T follicular helper cell (primary cell): Measurements from ENCODE around the gene NR3C1.

Source experiments
- DNase-seq: peaks from one replicate; pipeline ENCODE4 v3.0.0-alpha.2; 2020; ENCODE audit warnings: low read depth

The NR3C1 gene

DNA sequence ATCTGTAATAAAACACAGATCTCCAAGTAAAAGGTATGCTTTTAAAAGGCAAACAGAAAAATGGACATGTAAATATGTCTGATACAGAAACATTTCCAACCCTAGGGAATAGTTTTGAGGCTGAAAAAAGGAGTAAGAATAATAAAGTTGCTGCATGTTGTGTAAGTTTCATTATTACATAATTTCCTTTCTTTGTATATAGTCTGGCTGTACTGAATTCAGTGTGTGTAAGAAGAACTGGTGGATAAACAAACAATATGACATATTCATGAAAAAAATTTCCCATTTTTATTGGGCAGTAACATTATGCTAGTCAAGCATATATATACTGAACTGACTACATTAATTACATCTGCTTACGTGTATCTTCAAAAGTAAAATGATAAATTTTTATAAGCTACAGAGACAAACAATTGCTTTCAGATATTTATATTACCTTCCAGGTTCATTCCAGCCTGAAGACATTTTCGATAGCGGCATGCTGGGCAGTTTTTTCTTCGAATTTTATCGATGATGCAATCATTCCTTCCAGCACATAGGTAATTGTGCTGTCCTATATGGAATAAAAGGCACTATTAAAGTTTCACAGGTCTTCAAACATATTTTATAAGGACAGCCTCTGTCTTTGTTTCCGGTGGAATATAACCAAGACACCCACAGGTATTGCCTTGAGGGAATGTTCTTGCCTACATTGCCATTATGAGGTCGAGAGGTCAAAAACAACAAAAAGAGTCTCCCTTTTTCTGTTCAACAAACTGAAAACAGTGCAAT is 93.6 kb downstream of the NR3C1 start:
- no peak for DNase-seq

DNA sequence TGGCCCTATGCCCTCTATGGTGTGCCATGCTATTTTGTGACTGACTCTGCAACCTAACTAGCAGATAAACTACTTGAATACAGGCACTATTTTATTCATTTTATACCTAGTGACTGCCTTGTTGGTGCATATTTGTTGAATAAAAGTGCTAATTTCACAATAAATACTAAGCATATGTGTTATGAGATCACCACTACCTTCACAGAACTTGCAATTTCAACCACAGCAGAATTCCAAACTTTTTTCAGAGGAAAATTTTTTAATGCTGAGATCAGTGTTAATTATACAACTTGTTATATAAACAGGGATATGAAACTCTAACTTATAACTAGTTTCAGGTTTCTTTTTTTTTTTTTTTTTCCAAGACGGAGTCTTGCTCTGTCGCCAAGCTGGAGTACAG is 94.8 kb downstream of the NR3C1 start:
- DNase-seq: no peak

DNA sequence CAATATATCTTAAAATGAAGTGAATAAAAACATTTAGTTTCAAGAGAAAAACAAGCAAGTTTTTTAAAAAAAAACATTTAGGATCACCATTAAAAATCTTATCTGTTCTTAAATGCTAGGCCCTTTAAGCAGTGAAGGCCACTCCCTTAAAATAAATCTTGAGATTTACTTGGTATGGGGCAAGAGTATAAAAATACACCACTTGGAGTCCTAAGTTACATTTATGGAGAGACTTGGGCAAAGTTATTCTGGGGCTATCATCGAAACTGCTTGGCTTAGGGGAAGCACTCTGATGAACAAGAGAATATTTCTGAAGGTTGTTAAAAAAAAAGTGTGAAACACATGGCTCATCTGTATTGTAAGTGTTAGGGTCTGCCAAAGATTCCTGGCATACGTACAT is 97.4 kb downstream of the NR3C1 start:
- no peak for DNase-seq

DNA sequence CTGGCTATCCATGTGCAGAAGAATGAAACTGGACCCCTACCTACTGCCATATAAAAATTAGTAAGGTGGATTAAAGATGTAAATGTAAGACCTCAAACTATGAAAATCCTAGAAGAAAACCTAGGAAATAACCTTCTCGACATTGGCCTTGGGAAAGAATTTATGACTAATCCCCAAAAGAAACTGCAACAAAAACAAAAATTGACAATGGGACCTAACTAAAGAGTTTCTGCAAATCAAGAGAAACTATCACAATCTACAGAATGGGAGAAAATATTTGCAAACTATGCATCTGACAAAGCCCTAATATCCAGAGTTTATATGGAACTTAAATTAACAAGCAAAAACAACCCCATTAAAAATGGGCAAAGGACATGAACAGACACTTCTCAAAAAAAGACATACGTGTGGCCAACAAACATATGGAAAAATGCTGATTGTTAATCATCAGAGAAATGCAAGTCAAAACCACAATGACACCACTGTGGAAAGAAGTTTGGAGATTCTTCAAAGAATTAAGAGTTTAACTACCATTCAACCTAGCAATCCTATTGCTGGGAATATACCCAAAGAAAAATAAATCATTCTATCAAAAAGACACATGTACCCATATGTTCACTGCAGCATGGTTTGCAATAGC is 98.5 kb downstream of the NR3C1 start:
- DNase-seq: no peak

DNA sequence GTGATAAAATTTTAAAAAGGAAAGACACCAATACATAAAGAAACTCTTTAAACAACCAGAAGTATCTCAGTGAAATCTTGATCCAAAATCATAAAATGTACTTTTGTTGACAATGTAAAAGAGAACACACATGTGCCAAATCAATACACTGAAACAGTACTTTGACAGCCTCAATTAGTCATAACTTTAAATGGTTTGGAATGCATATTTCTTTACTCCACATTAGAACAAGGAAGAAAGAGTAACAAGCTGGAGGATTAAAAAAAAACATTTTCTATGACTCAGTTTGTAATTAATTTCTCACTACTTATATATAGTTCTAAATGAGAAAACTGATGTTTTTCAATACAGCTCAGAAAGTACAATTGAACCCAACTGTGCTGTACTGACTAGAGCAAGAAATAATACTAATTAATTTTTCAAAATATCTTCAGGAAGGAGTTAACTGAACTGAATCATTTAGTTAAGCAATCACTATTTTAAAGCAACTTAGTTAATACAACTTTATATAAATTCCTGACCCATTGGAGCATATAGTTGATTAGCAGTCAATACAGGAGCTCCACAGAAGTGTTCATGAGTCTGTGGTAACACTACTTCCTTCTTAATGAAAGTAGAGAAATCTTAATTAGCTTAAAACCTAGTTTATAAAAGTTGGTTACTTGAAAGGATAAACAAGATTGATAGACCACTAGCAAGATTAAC is 101.0 kb downstream of the NR3C1 start:
- DNase-seq: no peak

DNA sequence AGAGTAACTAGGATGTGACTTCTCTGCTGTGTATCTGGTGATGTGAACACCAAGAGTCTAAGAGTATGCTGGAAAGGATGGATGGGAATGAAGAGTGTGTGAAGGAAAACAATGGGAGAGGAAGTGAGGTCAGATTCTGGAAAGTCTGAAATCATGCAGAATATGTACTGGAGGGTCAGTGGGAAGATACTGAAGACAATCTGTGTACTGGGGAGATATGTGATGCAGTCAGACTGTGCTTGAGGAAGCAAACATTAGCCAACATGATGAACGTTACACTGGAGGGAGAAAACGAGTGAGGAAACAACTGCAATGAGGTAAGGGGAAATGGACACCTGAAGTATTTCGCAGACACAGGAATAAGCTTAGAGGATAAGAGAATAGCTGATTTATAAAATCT is 105.7 kb downstream of the NR3C1 start:
- no peak for DNase-seq

DNA sequence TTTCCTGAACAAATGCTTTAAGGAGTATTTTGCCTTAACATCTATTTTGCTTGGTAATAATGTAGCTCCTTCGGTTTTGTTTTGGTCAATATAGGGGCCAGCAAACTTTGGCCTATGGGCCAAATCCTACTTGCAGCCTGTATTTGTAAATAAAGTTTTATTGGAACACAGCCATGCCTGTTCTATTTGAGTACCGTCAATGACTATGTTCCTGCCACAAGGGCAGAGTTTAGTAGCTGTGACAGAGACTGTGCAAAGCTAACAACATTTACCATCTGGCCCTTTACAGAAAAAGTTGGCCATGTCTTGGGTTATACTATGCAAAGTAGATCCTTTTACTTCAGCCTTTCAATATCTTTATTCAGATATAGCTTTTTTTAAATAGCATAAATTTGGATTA is 113.4 kb downstream of the NR3C1 start:
- DNase-seq: no peak

DNA sequence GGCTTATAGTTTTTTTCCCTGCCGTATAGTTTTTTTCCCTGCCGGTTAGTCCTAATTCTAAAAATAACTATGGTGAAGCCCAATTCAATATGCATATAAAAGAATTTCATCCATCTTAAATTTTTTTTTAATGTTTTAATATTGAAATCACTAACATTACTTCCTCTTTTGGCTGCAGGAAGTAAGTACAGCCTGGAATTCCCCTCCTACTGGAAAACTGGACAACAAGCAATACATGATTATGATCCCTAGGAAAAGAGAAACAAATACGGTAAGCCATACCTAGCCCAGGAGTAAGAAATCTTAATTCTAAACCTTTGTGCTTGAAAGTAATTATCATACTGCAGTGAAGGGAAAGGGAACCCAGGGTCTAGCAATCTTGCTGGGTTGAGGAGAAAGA is 119.0 kb downstream of the NR3C1 start:
- DNase-seq: no peak

DNA sequence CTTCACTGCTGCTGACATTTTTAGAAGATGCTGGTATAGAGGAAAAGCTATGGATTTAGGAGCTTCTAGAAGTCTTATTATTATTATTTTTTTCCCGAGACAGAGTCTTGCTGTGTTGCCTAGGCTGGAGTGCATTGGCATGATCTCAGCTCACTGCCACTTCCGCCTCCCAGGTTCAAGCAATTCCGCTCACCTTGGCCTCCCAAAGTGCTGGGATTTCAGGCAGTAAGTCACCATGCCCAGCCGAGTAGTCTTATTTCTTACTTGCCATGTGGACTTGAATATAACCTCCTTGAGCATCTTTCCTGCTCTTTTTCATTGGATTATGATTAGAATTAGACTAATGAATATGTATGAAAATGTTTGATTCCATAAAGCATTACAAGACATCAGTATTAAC is 119.5 kb downstream of the NR3C1 start:
- no peak for DNase-seq

DNA sequence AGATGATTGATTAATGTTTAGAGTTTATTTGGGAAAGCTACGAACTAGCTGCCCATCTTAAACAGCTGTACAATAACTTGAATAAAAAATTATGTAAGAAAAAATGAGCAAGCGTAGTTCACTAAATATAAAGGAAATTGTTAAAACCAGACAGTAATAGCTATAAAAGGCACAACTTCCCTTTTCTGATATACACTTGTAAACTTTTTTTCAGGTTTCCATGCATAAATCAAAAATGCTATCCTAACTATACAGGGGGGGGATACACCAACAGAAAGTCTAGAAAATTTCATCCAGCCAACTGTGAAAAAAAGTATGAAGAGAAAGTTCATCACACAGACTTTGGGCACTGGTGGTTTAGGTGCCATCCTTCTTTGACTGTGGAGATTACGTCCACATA is 122.3 kb downstream of the NR3C1 start:
- no peak for DNase-seq

DNA sequence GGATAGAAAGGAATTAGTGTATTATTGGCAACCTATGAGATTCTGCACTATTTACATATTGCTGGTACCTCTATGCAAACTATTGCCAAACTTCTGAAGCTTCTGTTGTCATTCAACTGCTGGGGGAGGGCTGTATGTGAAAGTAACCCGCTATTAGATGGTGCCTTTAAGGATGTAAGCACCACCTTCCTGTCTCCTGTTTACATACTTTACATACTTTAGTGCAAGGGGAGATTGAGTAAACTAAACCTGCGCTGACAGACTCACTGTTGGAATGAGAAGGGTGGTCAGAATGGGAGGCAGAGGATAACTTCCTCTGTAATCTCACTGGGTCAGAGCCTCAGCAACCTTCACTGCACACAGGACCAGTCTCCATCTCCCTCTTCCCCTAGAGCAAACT is 123.8 kb downstream of the NR3C1 start:
- no peak for DNase-seq

DNA sequence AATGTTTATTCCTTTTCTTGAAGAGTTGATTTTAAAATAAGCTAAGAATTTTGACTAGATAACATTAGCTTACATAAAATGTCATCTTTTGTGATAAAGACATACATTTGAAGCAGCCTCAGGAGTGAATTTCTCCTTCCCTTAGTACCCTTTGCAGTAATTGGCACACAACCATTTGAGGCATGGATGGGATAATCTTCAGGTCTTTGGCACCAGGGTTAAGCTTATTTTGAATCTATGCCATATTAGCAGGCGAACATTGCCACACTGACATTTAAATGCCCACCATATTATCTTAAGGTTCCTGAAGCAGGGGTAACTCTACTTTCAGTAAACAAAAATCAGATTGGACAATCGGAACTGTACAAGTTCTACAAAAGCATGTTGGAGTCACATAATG is 126.0 kb downstream of the NR3C1 start:
- no peak for DNase-seq

DNA sequence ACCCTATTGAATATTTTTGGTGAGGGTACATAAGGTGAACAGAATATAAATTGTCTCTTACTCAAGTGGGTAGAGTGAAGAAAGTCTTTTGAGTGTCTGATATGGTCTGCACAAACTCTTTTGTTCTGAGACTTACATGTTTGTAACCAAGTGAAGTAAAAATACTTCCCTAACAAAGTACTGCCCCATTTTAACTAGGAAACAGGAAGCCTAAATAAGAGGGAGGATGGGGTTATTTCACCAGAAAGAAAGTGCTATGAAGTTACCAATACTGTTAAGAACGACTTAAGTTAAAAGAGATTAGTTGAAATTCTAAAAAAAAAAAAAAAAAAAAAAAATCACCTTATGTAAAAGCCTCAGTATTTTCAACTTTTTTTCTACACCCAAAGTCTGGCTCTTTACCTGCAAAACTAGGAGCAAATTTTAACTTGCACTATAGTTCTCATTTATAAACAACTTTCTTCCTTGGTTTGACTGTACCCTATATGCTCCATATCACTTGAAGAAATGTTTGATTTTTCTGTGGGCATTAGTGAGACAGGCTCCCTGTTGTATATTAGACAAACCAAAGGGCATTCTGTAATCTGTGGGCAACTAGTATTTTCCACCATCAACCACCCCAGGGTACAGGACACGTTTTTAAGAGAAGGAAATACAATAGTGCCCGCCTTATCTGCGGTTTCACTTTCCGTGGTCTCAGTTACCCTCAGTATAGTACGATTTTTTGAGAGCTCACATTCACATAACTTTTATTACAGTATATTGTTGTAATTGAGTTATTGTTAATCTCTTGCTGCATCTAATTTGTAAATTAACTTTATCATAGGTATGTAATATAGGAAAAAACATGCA is 127.7 kb downstream of the NR3C1 start:
- no peak for DNase-seq

DNA sequence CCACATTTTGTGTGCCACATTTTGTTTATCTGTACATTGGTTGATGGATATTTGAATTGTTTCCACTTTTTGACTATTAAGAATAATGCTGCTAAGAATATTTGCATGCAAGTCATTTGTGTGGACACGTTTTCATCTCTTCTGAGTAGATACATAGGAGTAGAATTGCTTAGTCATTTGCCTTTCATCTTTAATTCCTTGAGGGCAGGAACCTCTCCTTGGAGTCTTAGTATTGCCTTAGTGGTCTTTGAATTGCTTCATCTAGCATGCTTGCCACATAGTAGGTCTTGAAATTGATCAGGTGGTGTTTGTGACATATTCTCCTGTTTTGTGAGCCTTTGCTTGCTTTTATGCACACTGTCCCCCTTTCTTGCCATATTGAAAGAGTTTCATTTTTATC is 128.5 kb downstream of the NR3C1 start:
- DNase-seq: no peak

DNA sequence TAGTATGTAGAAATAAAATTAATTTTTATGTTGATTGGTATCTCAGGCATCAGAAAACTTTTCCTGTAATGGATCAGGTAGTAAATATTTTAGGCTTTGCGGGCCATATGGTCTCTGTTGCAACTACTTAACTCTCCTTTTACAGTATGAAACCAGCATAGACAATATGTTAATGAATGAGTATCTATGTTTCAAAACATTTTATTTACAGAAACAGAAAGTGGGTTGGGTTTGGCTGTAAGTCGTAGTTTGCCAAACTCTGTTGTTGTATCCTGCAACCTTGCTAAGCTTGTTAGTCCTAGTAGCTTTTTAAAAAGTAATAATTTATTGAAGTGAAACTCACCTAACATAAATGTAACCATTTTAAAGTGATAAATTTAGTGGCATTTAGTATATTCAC is 132.1 kb downstream of the NR3C1 start:
- no peak for DNase-seq

DNA sequence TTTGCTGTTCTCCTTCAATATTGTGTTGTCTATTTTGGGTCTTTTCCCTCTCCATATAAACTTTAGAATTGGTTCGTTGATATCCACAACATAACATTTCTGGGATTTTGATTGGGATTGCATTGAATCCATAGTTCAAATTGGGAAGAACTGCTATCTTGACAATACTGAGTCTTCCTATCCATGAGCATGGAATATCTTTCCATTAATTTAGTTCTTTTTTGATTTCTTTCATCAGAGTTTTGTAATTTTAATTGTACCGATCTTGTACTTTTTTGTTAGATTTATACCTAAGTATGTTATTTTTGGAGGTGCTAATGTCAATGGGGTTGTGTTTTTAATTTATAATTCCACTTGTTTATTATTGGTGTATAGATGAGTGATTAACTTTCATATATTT is 135.1 kb downstream of the NR3C1 start:
- no peak for DNase-seq

DNA sequence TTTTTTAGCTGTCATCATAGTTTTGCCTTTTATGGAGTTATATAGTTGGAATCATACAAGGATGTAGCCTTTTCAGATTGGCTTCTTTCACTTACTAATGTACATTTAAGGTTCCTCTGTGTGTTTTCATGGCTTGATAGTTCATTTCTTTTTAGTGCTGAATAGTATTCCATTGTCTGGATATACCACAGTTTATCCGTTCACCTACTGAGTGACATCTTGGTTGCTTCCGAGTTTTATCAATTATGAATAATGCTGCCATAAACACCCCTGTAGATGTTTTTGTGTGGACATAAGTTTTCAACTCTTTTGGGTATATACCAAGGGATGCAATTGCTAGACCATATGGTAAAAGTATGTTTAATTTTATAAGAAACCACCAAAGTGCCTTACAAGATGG is 136.3 kb downstream of the NR3C1 start:
- no peak for DNase-seq

DNA sequence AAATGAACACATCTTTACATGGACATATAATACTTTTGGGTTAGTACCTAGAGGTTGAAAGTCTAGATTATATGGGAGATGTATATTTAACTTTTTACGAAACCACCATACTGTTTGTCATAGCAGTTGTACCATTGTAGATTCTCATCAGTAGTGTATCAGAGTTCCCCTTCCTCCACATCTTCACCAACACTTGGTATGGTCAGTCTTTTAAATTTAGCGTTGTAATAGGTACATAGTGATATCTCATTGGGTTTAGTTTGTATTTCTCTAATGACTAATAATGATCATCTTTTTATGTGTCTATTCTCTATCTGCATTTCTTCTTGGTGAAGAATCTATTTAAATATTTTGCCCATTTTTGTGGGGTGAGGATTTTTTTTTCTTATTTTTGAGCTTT is 137.5 kb downstream of the NR3C1 start:
- no peak for DNase-seq

DNA sequence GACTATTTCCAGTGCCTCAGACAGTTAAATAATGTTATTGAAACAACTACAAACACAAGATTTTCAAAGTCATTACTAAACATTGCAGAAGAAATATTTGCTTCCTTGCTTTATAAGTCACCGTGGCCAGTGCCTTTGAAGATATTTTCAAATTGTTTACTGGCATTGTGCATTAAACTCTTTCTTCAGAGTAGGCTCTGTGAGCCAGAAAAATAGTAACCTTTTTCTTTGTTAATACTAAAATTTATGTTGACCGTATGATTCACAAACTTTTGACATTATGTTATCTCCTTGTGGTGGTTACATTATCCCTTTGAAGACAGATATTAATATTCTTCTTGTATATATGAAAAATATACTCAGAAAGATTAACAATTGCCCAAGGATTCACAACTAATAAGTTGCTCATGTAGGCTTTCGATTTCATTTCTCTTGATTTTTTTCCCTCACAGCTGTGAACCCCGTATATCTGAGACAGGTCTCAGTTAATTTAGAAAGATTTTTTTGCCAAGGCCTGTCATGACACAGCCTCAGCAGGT is 140.1 kb downstream of the NR3C1 start:
- no peak for DNase-seq

DNA sequence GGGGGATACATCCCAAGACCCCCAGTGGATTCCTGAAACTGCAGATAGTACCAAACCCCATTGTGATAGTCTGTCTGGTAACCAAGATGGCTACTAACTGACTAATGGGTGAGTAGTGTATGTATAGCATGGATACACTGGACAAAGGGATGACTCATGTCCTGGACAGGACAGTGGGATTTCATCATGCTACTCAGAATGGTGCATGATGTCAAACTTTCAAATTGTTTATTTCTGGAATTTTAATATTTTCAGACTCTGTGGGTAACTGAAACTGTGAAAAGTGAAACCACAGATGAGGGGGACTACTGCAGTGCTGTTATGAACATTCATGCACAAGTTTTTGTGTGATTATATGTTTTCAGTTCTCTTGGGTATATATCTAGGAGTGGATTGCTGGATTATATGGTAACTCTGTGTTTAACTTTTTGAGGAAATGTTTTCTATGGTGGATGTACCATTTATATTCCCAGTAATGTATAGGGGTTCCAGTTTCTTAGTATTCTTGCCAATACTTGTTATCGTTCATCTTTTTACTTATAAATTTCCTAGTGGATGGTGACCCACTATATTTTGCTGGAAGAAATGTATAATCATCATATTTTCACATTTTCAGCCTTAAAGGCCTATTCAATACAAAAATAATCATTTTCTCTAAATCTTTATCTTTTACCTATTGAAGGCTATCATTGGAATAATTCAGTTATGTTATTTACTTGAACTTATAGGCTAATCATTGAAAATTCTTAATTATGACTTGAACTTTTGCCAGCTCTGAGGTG is 140.9 kb downstream of the NR3C1 start:
- no peak for DNase-seq

DNA sequence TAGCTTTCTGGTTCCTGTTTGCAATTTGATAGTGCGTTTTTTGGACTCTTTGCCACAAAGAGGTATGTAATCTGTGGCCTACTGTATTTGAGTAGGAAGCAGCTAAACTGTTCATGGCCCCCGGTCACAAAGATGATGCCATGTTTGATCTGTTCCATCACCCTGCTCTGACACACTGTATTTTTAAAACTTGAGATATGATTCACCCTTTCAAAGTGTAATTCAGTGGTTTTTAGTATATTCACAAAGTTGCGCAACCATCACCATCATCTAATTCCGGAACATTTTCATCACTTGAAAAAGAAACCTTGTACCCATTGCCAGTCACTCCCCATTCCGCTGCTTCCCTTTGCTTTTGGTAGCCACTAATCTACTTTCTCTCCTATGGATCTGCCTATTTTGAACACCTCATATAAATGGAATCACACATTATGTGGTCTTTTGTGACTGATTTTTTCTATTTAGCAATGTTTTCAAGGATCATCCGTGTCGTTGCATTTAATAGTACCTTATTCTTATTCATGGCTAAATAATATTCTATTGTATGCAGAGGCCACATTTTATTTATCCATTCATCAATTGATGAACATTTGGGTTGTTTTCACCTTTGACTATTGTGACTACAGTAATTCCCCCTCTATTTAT is 141.6 kb downstream of the NR3C1 start:
- no peak for DNase-seq
